GM12873 (cell line): ENCODE results near the gene TSPAN32.

Experiments used
- CTCF ChIP-seq: IDR thresholded peaks from 2 replicates; pipeline ENCODE4 v1.5.1; 2012; ENCODE audit warnings: low read depth, mild to moderate bottlenecking, moderate library complexity, low read length, control low read depth; ENCODE audit not compliant: insufficient read depth; ENCODE audit errors: missing control alignments

The TSPAN32 gene

GRCh38 chr11:2264366-2265053 lies 37.3 kb upstream of the TSPAN32 start:
- TF ChIP-seq CTCF = no peak

- TF ChIP-seq CTCF = no peak
Measured at GRCh38 chr11:2265396-2265795, 36.4 kb upstream of the TSPAN32 start.

- no peak for TF ChIP-seq CTCF
Measured at GRCh38 chr11:2265854-2266585, 35.8 kb upstream of the TSPAN32 start.

GRCh38 chr11:2266586-2267305 lies 35.1 kb upstream of the TSPAN32 start:
- TF ChIP-seq CTCF = no peak

- TF ChIP-seq CTCF = no peak
Measured at GRCh38 chr11:2267306-2267850, 34.4 kb upstream of the TSPAN32 start.

GRCh38 chr11:2267851-2268728 lies 33.7 kb upstream of the TSPAN32 start:
- TF ChIP-seq CTCF = no peak
